HCT116 (cell line): ENCODE results near the gene TJAP1. TPM values are rescaled to one million over a fixed set of nuclear protein-coding genes. Genes with fewer than 3 reads are reported as not detected.

Experiments used
- ATAC-seq: fragments of 200-7000 bp; cut with Tn5 transposase; 2 replicates; pipeline ENCODE4 v1.9.1; 2020; ENCODE audit warnings: mild to moderate bottlenecking, moderate library complexity
- BruUV-seq: library from RNA; stranded (reverse); fragments of 400-500 nt; replicated peaks from 2 replicates; lab custom pipeline; 2021; lab: Mats Ljungman, UMichigan
- CTCF ChIA-PET: fragments of 300-600 bp; sonication (Branson Sonifier 250); formaldehyde crosslinking; loops from one replicate; lab custom pipeline; 2021; ENCODE audit warnings: antibody characterized with exemption; lab: Charles Lee
- POLR2A ChIA-PET: fragments of 300-600, 350-600 bp; sonication (Branson Sonifier 250); formaldehyde crosslinking; loops from one replicate; lab custom pipeline; 2021; ENCODE audit warnings: antibody characterized with exemption; lab: Charles Lee
- RAD21 ChIA-PET, 2 experiments: fragments of 300-600 bp; sonication (Branson Sonifier 250); formaldehyde crosslinking; loops; one replicate each; lab custom pipeline; 2023; ENCODE audit warnings: low total read pairs in 2 of 2; ENCODE audit not compliant: uncharacterized antibody in 2 of 2, unreplicated experiment in 2 of 2, low non-redundant PET in 1 of 2; lab: Charles Lee
- DNase-seq: peaks from one replicate; pipeline ENCODE4 v3.0.0-alpha.2; 2010; ENCODE audit warnings: low read depth, low spot score
- H2AFZ ChIP-seq: fragments of 200-600 bp; shearing (Covaris generic), sonication (generic); 2 replicates; pipeline ENCODE4 v1.6.1; 2017; ENCODE audit warnings: low read depth, mixed run types, mixed read lengths, antibody characterized with exemption, low read length; ENCODE audit not compliant: poor library complexity, severe bottlenecking
- H3K27ac ChIP-seq: 2 replicates; pipeline ENCODE4 v1.5.1; 2012; ENCODE audit warnings: low read depth, low read length
- H3K27me3 ChIP-seq: fragments of 200-600 bp; sonication (generic); 2 replicates; pipeline ENCODE4 v1.6.1; 2016; ENCODE audit warnings: mixed run types, low read length, mixed read lengths; ENCODE audit not compliant: insufficient read depth
- H3K36me3 ChIP-seq, 2 experiments: fragments of 200-500 bp in 1 of 2; fragments of 200-600 bp in 1 of 2; sonication (Bioruptor generic) in 1 of 2; sonication (generic) in 1 of 2; 2 replicates each; pipeline versions ENCODE4 v1.5.1 to v1.6.1; 2014 to 2016; ENCODE audit warnings: low read length in 2 of 2, inconsistent platforms in 1 of 2, mixed read lengths in 1 of 2, mixed run types in 1 of 2; ENCODE audit not compliant: insufficient read depth in 2 of 2, control insufficient read depth in 1 of 2
- H3K4me1 ChIP-seq, 2 experiments: fragments of 200-600 bp in 1 of 2; sonication (generic) in 1 of 2; 2 replicates each; pipeline versions ENCODE4 v1.5.1 to v1.6.1; 2012 to 2017; ENCODE audit warnings: low read length in 2 of 2, inconsistent platforms in 1 of 2, mild to moderate bottlenecking in 1 of 2, mixed read lengths in 1 of 2, mixed run types in 1 of 2, moderate library complexity in 1 of 2; ENCODE audit not compliant: insufficient read depth in 2 of 2, control insufficient read depth in 1 of 2
- H3K4me2 ChIP-seq: fragments of 200-600 bp; sonication (generic); 2 replicates; pipeline ENCODE4 v1.6.1; 2017; ENCODE audit warnings: mixed run types, low read length, mixed read lengths
- H3K4me3 ChIP-seq, 2 experiments: fragments of 200-600 bp in 1 of 2; sonication (generic) in 1 of 2; replicated peaks in 1 of 2; 2 replicates each; pipeline ENCODE4 v1.5.1; 2011 to 2016; ENCODE audit warnings: low read length in 2 of 2, control low read depth in 1 of 2, low read depth in 1 of 2, mild to moderate bottlenecking in 1 of 2, mixed read lengths in 1 of 2, mixed run types in 1 of 2
- H3K79me2 ChIP-seq: fragments of 200-600 bp; sonication (generic); 2 replicates; pipeline ENCODE4 v1.6.1; 2017; ENCODE audit warnings: mild to moderate bottlenecking, mixed run types, low read length, moderate library complexity, mixed read lengths; ENCODE audit not compliant: insufficient read depth
- H3K9ac ChIP-seq: fragments of 200-600 bp; sonication (generic); 2 replicates; pipeline ENCODE4 v1.6.1; 2016; ENCODE audit warnings: low read length, mixed read lengths
- H3K9me2 ChIP-seq: fragments of 200-600 bp; sonication (generic), shearing (Covaris generic); 2 replicates; pipeline ENCODE4 v1.6.1; 2017; ENCODE audit warnings: mixed run types, mild to moderate bottlenecking, moderate library complexity; ENCODE audit not compliant: insufficient read depth
- H3K9me3 ChIP-seq, 2 experiments: fragments of 200-500 bp in 1 of 2; fragments of 200-600 bp in 1 of 2; sonication (Bioruptor generic) in 1 of 2; sonication (generic) in 1 of 2; 2 replicates each; pipeline ENCODE4 v1.6.1; 2014 to 2017; ENCODE audit warnings: low read length in 2 of 2, mixed read lengths in 2 of 2, inconsistent platforms in 1 of 2, low read depth in 1 of 2, mild to moderate bottlenecking in 1 of 2, mixed run types in 1 of 2, moderate library complexity in 1 of 2; ENCODE audit not compliant: control insufficient read depth in 1 of 2, insufficient read depth in 1 of 2
- H4K20me1 ChIP-seq: fragments of 200-600 bp; sonication (generic), shearing (Covaris generic); 2 replicates; pipeline ENCODE4 v1.6.1; 2017; ENCODE audit warnings: mixed run types, mild to moderate bottlenecking, moderate library complexity; ENCODE audit not compliant: insufficient read depth
- ATF3 ChIP-seq: IDR thresholded peaks from 2 replicates; pipeline ENCODE4 v1.6.1; 2012
- CBX3 ChIP-seq: IDR thresholded peaks from 2 replicates; pipeline ENCODE4 v1.6.1; 2012; ENCODE audit warnings: low read depth
- CEBPB ChIP-seq: IDR thresholded peaks from 2 replicates; pipeline ENCODE4 v1.6.1; 2012; ENCODE audit warnings: low read depth
- CTCF ChIP-seq, 3 experiments: fragments of 200-600 bp in 1 of 3; sonication (generic) in 1 of 3; IDR thresholded peaks in 2 of 3; conservative IDR thresholded peaks in 1 of 3; 2 replicates each; pipeline ENCODE4 v1.5.1; 2012 to 2017; ENCODE audit warnings: low read depth in 2 of 3, low read length in 2 of 3, antibody characterized with exemption in 1 of 3, borderline replicate concordance in 1 of 3, control low read depth in 1 of 3, mild to moderate bottlenecking in 1 of 3, mixed read lengths in 1 of 3, mixed run types in 1 of 3, moderate library complexity in 1 of 3; ENCODE audit not compliant: insufficient read depth in 1 of 3
- EGR1 ChIP-seq: IDR thresholded peaks from 2 replicates; pipeline ENCODE4 v1.6.1; 2012; ENCODE audit warnings: low read depth
- EZH2 ChIP-seq: fragments of 200-600 bp; sonication (generic); IDR thresholded peaks from 2 replicates; pipeline ENCODE4 v1.6.1; 2017; ENCODE audit warnings: antibody characterized with exemption, mixed run types
- EZH2phosphoT487 ChIP-seq: fragments of 200-600 bp; IDR thresholded peaks from 2 replicates; pipeline ENCODE4 v1.6.1; 2018; ENCODE audit warnings: antibody characterized with exemption, borderline replicate concordance
- FOSL1 ChIP-seq: IDR thresholded peaks from 2 replicates; pipeline ENCODE4 v1.6.1; 2012; ENCODE audit warnings: low read depth
- JUND ChIP-seq: IDR thresholded peaks from 2 replicates; pipeline ENCODE4 v1.6.1; 2012
- MAX ChIP-seq: IDR thresholded peaks from 2 replicates; pipeline ENCODE4 v1.6.1; 2012
- SIN3A ChIP-seq: IDR thresholded peaks from 2 replicates; pipeline ENCODE4 v1.6.1; 2012; ENCODE audit warnings: low read depth
- SP1 ChIP-seq: IDR thresholded peaks from 2 replicates; pipeline ENCODE4 v1.6.1; 2012; ENCODE audit warnings: low read depth
- TCF7L2 ChIP-seq: IDR thresholded peaks from 2 replicates; pipeline ENCODE4 v1.7.0; 2011; ENCODE audit warnings: borderline replicate concordance, inconsistent platforms; ENCODE audit not compliant: insufficient read depth, insufficient read length; ENCODE audit errors: extremely low read depth
- ZFX ChIP-seq: fragments of 450-650 bp; IDR thresholded peaks from 2 replicates; pipeline ENCODE4 v1.6.1; 2017
- intact Hi-C: fragments of 100-400 bp; cut with micrococcal nuclease; formaldehyde crosslinking; loops from 2 replicates; pipeline ENCODE4 v1.10.0; 2022
- total RNA-seq: library from RNA; stranded (reverse); gene quantifications from one replicate; pipeline ENCODE4 v1.2.1, GENCODE V29; 2021; ENCODE audit not compliant: unreplicated experiment
- TF ChIP-seq, protein P1 (sequence below): IDR thresholded peaks from 2 replicates; pipeline ENCODE4 v1.6.1; 2012; ENCODE audit warnings: low read depth

Gene TJAP1
- total RNA-seq, 1 experiment from 2014 or later: 45.2 TPM

GRCh38 chr6:43493230-43493629 is 15.9 kb downstream of the TJAP1 start:
- no TSS peak for BruUV-seq
- Histone ChIP-seq H3K27me3 (no peaks in the 10 kb centered on the region), H3K4me3 (no peak overlapping the region), H3K27ac (no peak overlapping the region), H3K9me3 (no peaks in the 10 kb centered on the region), H3K9me2 (no peaks in the 10 kb centered on the region), H3K9ac (no peak overlapping the region), H3K4me1 (peaks cover 27 to 53% of the 10 kb centered on the region in 2 experiments), H2AFZ (no peak overlapping the region), H4K20me1 (no peaks in the 10 kb centered on the region), H3K79me2 (peaks cover 52% of the 10 kb centered on the region), H3K4me2 (no peak overlapping the region), H3K36me3 (peaks cover 0 to 12% of the 10 kb centered on the region in 2 experiments; a peak in 2 of 4 replicates)
- POLR2A ChIA-PET: no interaction called here
- CTCF ChIA-PET: interaction anchor here (0.7 to 2.0 kb wide), 4 partner anchors 8 to 36 kb away, joined by 3 to 6 read pairs (median 4); no protein-coding TSS in a partner anchor
- intact Hi-C loops: no loop called here
- no peak for DNase-seq
- RAD21 ChIA-PET: no interaction called here
- TF ChIP-seq TCF7L2: no peak
- TF ChIP-seq ATF3: no peak
- no peak for TF ChIP-seq EZH2
- no peak for TF ChIP-seq MAX
- no peak for ATAC-seq

GRCh38 chr6:43493833-43494232 is 16.5 kb downstream of the TJAP1 start:
- H3K79me2 ChIP-seq: peaks cover 49% of the 10 kb centered on the region
- ChIA-PET CTCF (interaction anchor here (0.6 to 3.1 kb wide), 6 partner anchors 12 to 158 kb away, joined by 3 to 24 read pairs (median 6); no protein-coding TSS in a partner anchor), RAD21 (no interaction called here), POLR2A (interaction anchor here (1.3 kb wide), 1 partner anchor 14 kb away, joined by 5 read pairs; no protein-coding TSS in a partner anchor)
- H4K20me1 ChIP-seq: no peaks in the 10 kb centered on the region
- H3K4me1 ChIP-seq: peaks cover 27 to 50% of the 10 kb centered on the region in 2 experiments
- ATAC-seq (no peak), DNase-seq (no peak)
- no peak overlapping the region for H3K27ac ChIP-seq
- intact Hi-C loops: no loop called here
- no peaks in the 10 kb centered on the region for H3K9me3 ChIP-seq
- H3K36me3 ChIP-seq: peaks cover under 1 to 17% of the 10 kb centered on the region in 2 experiments; a peak in 3 of 4 replicates
- H3K27me3 ChIP-seq: no peaks in the 10 kb centered on the region
- H3K4me2 ChIP-seq: no peak overlapping the region
- no peak overlapping the region for H2AFZ ChIP-seq
- no peak overlapping the region for H3K4me3 ChIP-seq
- BruUV-seq: no TSS peak
- no peaks in the 10 kb centered on the region for H3K9me2 ChIP-seq
- H3K9ac ChIP-seq: peak overlapping the region; percentile 11; the same call in 1 of the 2 replicates
- TF ChIP-seq SIN3A (no peak), JUND (no peak), CTCF (IDR thresholded peaks at IDR 0.05 in 2 of 3, conservative IDR thresholded peaks at IDR 0.05 in 1 of 3; ENCODE audit: borderline replicate concordance in 1 of 3, insufficient read depth in 1 of 3, low read depth in 2 of 3, low read length in 2 of 3) (no peak), SP1 (no peak), FOSL1 (no peak), EGR1 (no peak), EZH2 (no peak), ATF3 (no peak), TCF7L2 (no peak), CBX3 (no peak), ZFX (no peak), EZH2phosphoT487 (no peak), CEBPB (no peak)
- TF ChIP-seq, protein P1, sequence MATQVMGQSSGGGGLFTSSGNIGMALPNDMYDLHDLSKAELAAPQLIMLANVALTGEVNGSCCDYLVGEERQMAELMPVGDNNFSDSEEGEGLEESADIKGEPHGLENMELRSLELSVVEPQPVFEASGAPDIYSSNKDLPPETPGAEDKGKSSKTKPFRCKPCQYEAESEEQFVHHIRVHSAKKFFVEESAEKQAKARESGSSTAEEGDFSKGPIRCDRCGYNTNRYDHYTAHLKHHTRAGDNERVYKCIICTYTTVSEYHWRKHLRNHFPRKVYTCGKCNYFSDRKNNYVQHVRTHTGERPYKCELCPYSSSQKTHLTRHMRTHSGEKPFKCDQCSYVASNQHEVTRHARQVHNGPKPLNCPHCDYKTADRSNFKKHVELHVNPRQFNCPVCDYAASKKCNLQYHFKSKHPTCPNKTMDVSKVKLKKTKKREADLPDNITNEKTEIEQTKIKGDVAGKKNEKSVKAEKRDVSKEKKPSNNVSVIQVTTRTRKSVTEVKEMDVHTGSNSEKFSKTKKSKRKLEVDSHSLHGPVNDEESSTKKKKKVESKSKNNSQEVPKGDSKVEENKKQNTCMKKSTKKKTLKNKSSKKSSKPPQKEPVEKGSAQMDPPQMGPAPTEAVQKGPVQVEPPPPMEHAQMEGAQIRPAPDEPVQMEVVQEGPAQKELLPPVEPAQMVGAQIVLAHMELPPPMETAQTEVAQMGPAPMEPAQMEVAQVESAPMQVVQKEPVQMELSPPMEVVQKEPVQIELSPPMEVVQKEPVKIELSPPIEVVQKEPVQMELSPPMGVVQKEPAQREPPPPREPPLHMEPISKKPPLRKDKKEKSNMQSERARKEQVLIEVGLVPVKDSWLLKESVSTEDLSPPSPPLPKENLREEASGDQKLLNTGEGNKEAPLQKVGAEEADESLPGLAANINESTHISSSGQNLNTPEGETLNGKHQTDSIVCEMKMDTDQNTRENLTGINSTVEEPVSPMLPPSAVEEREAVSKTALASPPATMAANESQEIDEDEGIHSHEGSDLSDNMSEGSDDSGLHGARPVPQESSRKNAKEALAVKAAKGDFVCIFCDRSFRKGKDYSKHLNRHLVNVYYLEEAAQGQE: no peak
